Spleen (tissue), 11 donors: ENCODE data around the gene RYR2. TPM values are rescaled to one million over a fixed set of nuclear protein-coding genes. Genes with fewer than 3 reads are reported as not detected.

ENCODE experiments used
- DNase-seq: peaks from one replicate; pipeline ENCODE4 v3.0.0-alpha.2; 2020
- H3K27ac ChIP-seq, 8 donors: fragments of 200-600 bp; sonication (generic) in 7 of 8; 1 replicate in 4 of 8; 2 replicates in 4 of 8; pipeline versions ENCODE4 v1.5.0 to v1.8.0; 2016 to 2021; ENCODE audit warnings: inconsistent platforms in 4 of 8, mild to moderate bottlenecking in 4 of 8, moderate library complexity in 1 of 8
- H3K27me3 ChIP-seq, 7 donors: fragments of 200-600 bp; sonication (generic) in 6 of 7; replicated peaks in 1 of 7; 1 replicate in 4 of 7; 2 replicates in 3 of 7; pipeline versions ENCODE4 v1.5.0 to v1.8.0; 2016 to 2021; ENCODE audit warnings: inconsistent platforms in 3 of 7, mild to moderate bottlenecking in 1 of 7
- H3K36me3 ChIP-seq, 6 donors: fragments of 200-600 bp; sonication (generic) in 5 of 6; 1 replicate in 4 of 6; 2 replicates in 2 of 6; pipeline versions ENCODE4 v1.5.0 to v1.8.0; 2016 to 2021; ENCODE audit warnings: inconsistent platforms in 2 of 6
- H3K4me1 ChIP-seq, 6 donors: fragments of 200-600 bp; sonication (generic) in 5 of 6; 1 replicate in 3 of 6; 2 replicates in 3 of 6; pipeline versions ENCODE4 v1.5.0 to v1.8.0; 2016 to 2021; ENCODE audit warnings: inconsistent platforms in 3 of 6
- H3K4me3 ChIP-seq, 8 donors: fragments of 200-600 bp; sonication (generic) in 7 of 8; 1 replicate in 4 of 8; 2 replicates in 4 of 8; pipeline versions ENCODE4 v1.5.0 to v1.8.0; 2016 to 2021; ENCODE audit warnings: inconsistent platforms in 4 of 8, mild to moderate bottlenecking in 4 of 8, moderate library complexity in 2 of 8
- H3K9me3 ChIP-seq, 8 donors: fragments of 200-600 bp; sonication (generic) in 7 of 8; 1 replicate in 4 of 8; 2 replicates in 4 of 8; pipeline versions ENCODE4 v1.5.0 to v1.8.0; 2016 to 2021; ENCODE audit warnings: inconsistent platforms in 4 of 8
- POLR2A ChIP-seq, 3 donors: fragments of 450-650 bp; IDR thresholded peaks; one replicate each; pipeline ENCODE4 v1.5.1; 2017; ENCODE audit warnings: antibody characterized with exemption in 3 of 3, mild to moderate bottlenecking in 1 of 3
- POLR2AphosphoS5 ChIP-seq, 3 donors: sonication (generic); formaldehyde crosslinking; IDR thresholded peaks; one replicate each; pipeline ENCODE4 v1.5.1; 2017; ENCODE audit warnings: antibody characterized with exemption in 3 of 3
- WGBS, 5 donors: extraction: QIAGEN DNeasy Blood & Tissue Kit in 3 of 5; methylation state at CpG; one replicate each; pipeline versions ENCODE4 v1.1.5 to v1.1.7; 2013 to 2018; 5-methylcytosine and 5-hydroxymethylcytosine counted together
- intact Hi-C: fragments of 100-400 bp; cut with DNase I; formaldehyde crosslinking; loops from one replicate; pipeline ENCODE4 v1.15.0; 2023; ENCODE audit warnings: low total_unique reads
- polyA plus RNA-seq, 3 donors: library from polyadenylated mRNA; stranded (reverse); fragments of 200-250 nt; gene quantifications; one replicate each; pipeline ENCODE4 v1.2.1, GENCODE V29; 2013
- total RNA-seq, 7 donors: library from RNA; depleted of rRNA in 3 of 7; stranded (reverse); fragments of >200 nt in 3 of 7; fragmentation: NEBNext Ultra II Directional in 4 of 7; extraction: Animal tissue kit (Norgen Biotek cat#: 25700) in 4 of 7; gene quantifications; one replicate each; pipeline versions ENCODE4 v1.1.0 to v1.2.1, GENCODE V29; 2016 to 2021
- TF ChIP-seq, protein P1 (sequence below), 11 experiments: fragments of 200-600 bp in 7 of 11; fragments of 450-650 bp in 4 of 11; sonication (generic) in 4 of 11; IDR thresholded peaks in 8 of 11; conservative IDR thresholded peaks in 3 of 11; 1 replicate in 7 of 11; 2 replicates in 4 of 11; pipeline versions ENCODE4 v1.4.0 to v1.8.0; 2016 to 2021; ENCODE audit warnings: antibody characterized with exemption in 11 of 11, inconsistent platforms in 4 of 11, mild to moderate bottlenecking in 1 of 11
- donor health status: healthy with polysubstance abuse.
- donor health status: DM: no; HTN: no; CAD: no; lungs with moderate emphysema.
- donor health status: DM: no; HTN: no; CAD: no.
- donor health status: Bipolar disorder and iron deficiency.
- donor health status: healthy.
- donor health status: DM: no; HTN: no; CAD: no.
- donor health status: DM: yes; HTN: yes; CAD: no.

The RYR2 gene
- total and polyA plus RNA-seq, 10 donors = 0.12 to 7.1 (median 3.7) TPM

GRCh38 chr1:237737448-237737847 lies 695.5 kb downstream of the RYR2 start:
- Histone ChIP-seq H3K27me3 (no peaks in the 10 kb centered on the region), H3K27ac (no peak overlapping the region), H3K4me1 (no peaks in the 10 kb centered on the region), H3K9me3 (no peaks in the 10 kb centered on the region), H3K36me3 (no peaks in the 10 kb centered on the region), H3K4me3 (no peak overlapping the region)
- intact Hi-C loops = no loop called here
- DNase-seq = no peak
- TF ChIP-seq POLR2A (IDR thresholded peaks at IDR 0.05) (no peak), POLR2AphosphoS5 (IDR thresholded peaks at IDR 0.05) (no peak)
- TF ChIP-seq, protein P1, sequence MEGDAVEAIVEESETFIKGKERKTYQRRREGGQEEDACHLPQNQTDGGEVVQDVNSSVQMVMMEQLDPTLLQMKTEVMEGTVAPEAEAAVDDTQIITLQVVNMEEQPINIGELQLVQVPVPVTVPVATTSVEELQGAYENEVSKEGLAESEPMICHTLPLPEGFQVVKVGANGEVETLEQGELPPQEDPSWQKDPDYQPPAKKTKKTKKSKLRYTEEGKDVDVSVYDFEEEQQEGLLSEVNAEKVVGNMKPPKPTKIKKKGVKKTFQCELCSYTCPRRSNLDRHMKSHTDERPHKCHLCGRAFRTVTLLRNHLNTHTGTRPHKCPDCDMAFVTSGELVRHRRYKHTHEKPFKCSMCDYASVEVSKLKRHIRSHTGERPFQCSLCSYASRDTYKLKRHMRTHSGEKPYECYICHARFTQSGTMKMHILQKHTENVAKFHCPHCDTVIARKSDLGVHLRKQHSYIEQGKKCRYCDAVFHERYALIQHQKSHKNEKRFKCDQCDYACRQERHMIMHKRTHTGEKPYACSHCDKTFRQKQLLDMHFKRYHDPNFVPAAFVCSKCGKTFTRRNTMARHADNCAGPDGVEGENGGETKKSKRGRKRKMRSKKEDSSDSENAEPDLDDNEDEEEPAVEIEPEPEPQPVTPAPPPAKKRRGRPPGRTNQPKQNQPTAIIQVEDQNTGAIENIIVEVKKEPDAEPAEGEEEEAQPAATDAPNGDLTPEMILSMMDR (IDR thresholded peaks at IDR 0.05 in 8 of 11, conservative IDR thresholded peaks at IDR 0.05 in 3 of 11) = no peak

- H3K36me3 ChIP-seq = no peaks in the 10 kb centered on the region
- 76 to 91% (median 78%) methylated on average over 5 of the region's 5 CpGs for WGBS, 5 donors
- no peaks in the 10 kb centered on the region for H3K9me3 ChIP-seq
- H3K4me3 ChIP-seq = no peak overlapping the region
- no peak overlapping the region for H3K27ac ChIP-seq
- DNase-seq = no peak
- no peak for TF ChIP-seq POLR2AphosphoS5 (IDR thresholded peaks at IDR 0.05)
- TF ChIP-seq, protein P1 (IDR thresholded peaks at IDR 0.05 in 8 of 11, conservative IDR thresholded peaks at IDR 0.05 in 3 of 11) = no peak
- TF ChIP-seq POLR2A (IDR thresholded peaks at IDR 0.05) = no peak
- H3K4me1 ChIP-seq = no peaks in the 10 kb centered on the region
- H3K27me3 ChIP-seq = no peaks in the 10 kb centered on the region
- intact Hi-C loops = no loop called here
Observed at GRCh38 chr1:237737938-237738610, 696.1 kb downstream of the RYR2 start.

DNA sequence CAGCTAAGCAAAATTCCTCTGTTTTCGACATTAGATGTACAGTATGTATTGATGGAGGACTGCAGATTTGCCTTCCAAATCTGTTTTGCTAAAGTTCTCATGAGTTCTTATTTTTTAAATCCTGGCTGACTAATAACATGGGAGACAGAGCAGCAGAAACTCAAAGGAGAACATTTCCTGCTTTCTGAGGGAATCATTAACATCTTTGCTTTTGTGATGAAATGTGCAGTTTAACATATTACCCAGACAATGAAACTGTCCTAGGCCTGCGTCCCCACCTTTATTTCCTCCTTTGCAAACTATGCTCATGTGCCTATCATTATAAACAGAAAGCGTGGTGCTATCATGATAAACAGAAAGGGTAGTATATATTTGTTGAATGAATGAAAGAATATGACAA lies 698.9 kb downstream of the RYR2 start:
- 77 to 84% (median 82%) methylated on average over 3 of the region's 3 CpGs for WGBS, 5 donors
- no peaks in the 10 kb centered on the region for H3K36me3 ChIP-seq
- intact Hi-C loops = no loop called here
- no peaks in the 10 kb centered on the region for H3K27me3 ChIP-seq
- H3K27ac ChIP-seq = no peak overlapping the region
- TF ChIP-seq POLR2AphosphoS5 (IDR thresholded peaks at IDR 0.05) (no peak), POLR2A (IDR thresholded peaks at IDR 0.05) (no peak)
- TF ChIP-seq, protein P1 (IDR thresholded peaks at IDR 0.05 in 8 of 11, conservative IDR thresholded peaks at IDR 0.05 in 3 of 11) = no peak
- no peaks in the 10 kb centered on the region for H3K4me1 ChIP-seq
- H3K9me3 ChIP-seq = no peaks in the 10 kb centered on the region
- no peak overlapping the region for H3K4me3 ChIP-seq
- no peak for DNase-seq

- no peak overlapping the region for H3K27ac ChIP-seq
- TF ChIP-seq, protein P1 (IDR thresholded peaks at IDR 0.05 in 8 of 11, conservative IDR thresholded peaks at IDR 0.05 in 3 of 11) = no peak
- no peak for TF ChIP-seq POLR2A (IDR thresholded peaks at IDR 0.05)
- TF ChIP-seq POLR2AphosphoS5 (IDR thresholded peaks at IDR 0.05) = no peak
- no peaks in the 10 kb centered on the region for H3K27me3 ChIP-seq
- no peaks in the 10 kb centered on the region for H3K9me3 ChIP-seq
- H3K4me3 ChIP-seq = no peak overlapping the region
- no peaks in the 10 kb centered on the region for H3K36me3 ChIP-seq
- H3K4me1 ChIP-seq = no peaks in the 10 kb centered on the region
- intact Hi-C loops = no loop called here
- DNase-seq = no peak
- 86 to 94% (median 92%) methylated on average over 4 of the region's 4 CpGs for whole genome bisulfite sequencing, 5 donors
Observed at GRCh38 chr1:237745545-237745944, 703.6 kb downstream of the RYR2 start.
